ENCODE measurements around the gene NFIX. TPM values are rescaled to one million over a fixed set of nuclear protein-coding genes. Genes with fewer than 3 reads are reported as not detected.
A peak's percentile ranks its signal among the peaks of the same experiment; 100 is the strongest.

Gene NFIX
- total and polyA plus RNA-seq, 7 experiments from 2014 or later = 0.41 to 7.7 (median 5.9) TPM

GRCh38 chr19:13019332-13019731 is 24.1 kb downstream of the NFIX start:
- no peak overlapping the region for H3K4me3 Mint-ChIP-seq
- Histone ChIP-seq H3K9me3 (ENCODE audit: control insufficient read depth in 2 of 3, low read length in 3 of 3) (no peaks in the 10 kb centered on the region), H3K27ac (ENCODE audit: low read depth, low read length) (no peak overlapping the region), H3K4me1 (ENCODE audit: control insufficient read depth in 2 of 2, insufficient read depth in 2 of 2, low read length in 2 of 2) (peaks cover 4 to 7% of the 10 kb centered on the region in 2 donors), H3K27me3 (ENCODE audit: control insufficient read depth in 2 of 2, insufficient read depth in 2 of 2, low read length in 2 of 2) (peaks cover 0 to 10% of the 10 kb centered on the region in 2 donors), H3K36me3 (ENCODE audit: control insufficient read depth in 2 of 3, insufficient read depth in 3 of 3, low read length in 3 of 3) (no peaks in the 10 kb centered on the region), H3K4me3 (ENCODE audit: low read length) (no peak overlapping the region)
- ChIA-PET CTCF (interaction anchor here (0.7 kb wide), 1 partner anchor 701 kb away, joined by 3 read pairs; no protein-coding TSS in a partner anchor), POLR2A (no interaction called here)
- no peak for ATAC-seq
- H3K4me1 Mint-ChIP-seq = peaks cover 5 to 30% (median 17%) of the 10 kb centered on the region in 7 donors
- no peak for DNase-seq
- intact Hi-C loops (cut with micrococcal nuclease) = no loop called here
- peaks cover 0 to 1% (median 0%) of the 10 kb centered on the region in 11 donors for H3K9me3 Mint-ChIP-seq
- H3K36me3 Mint-ChIP-seq = peaks cover 0 to 9% (median 2%) of the 10 kb centered on the region in 5 donors
- peaks cover 22 to 73% (median 39%) of the 10 kb centered on the region in 5 donors for H3K27me3 Mint-ChIP-seq
- H3K27ac Mint-ChIP-seq = peak overlapping the region in 1 of 9 donors; percentile 69

DNA sequence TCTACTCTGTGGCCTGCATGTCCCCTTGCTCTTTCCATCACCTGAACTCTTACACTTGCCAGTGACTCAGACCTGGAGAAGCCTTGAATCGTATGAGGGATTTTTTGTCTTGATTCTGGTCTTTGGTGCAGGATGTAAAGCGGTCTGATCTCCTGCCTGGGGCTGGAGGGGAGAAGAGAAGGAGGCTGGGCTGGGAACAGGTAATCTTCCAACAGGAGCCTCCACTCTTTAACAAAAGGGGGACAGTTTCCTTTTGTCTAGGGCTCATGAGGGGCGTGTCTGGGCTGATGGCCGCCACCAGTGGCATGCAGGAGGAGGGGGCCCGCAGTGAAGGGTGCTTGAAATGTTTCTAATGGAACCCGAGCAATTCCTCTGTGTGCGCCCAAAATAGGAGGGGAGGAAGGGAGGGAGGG is 24.7 kb downstream of the NFIX start:
- Histone ChIP-seq H3K4me1 (ENCODE audit: control insufficient read depth in 2 of 2, insufficient read depth in 2 of 2, low read length in 2 of 2) (peaks cover 4 to 11% of the 10 kb centered on the region in 2 donors), H3K36me3 (ENCODE audit: control insufficient read depth in 2 of 3, insufficient read depth in 3 of 3, low read length in 3 of 3) (no peaks in the 10 kb centered on the region), H3K4me3 (ENCODE audit: low read length) (no peak overlapping the region), H3K9me3 (ENCODE audit: control insufficient read depth in 2 of 3, low read length in 3 of 3) (no peaks in the 10 kb centered on the region), H3K27ac (ENCODE audit: low read depth, low read length) (no peak overlapping the region), H3K27me3 (ENCODE audit: control insufficient read depth in 2 of 2, insufficient read depth in 2 of 2, low read length in 2 of 2) (peaks cover 3 to 5% of the 10 kb centered on the region in 2 donors)
- ChIA-PET CTCF (interaction anchor here (0.7 kb wide), 1 partner anchor 701 kb away, joined by 3 read pairs; no protein-coding TSS in a partner anchor), POLR2A (no interaction called here)
- H3K4me1 Mint-ChIP-seq = peaks cover 6 to 30% (median 20%) of the 10 kb centered on the region in 7 donors
- ATAC-seq (no peak), DNase-seq (no peak)
- peaks cover 22 to 72% (median 39%) of the 10 kb centered on the region in 5 donors for H3K27me3 Mint-ChIP-seq
- no peak overlapping the region for H3K27ac Mint-ChIP-seq
- intact Hi-C loops (cut with micrococcal nuclease) = no loop called here
- no peak overlapping the region for H3K4me3 Mint-ChIP-seq
- peaks cover 0 to 12% (median 5%) of the 10 kb centered on the region in 5 donors for H3K36me3 Mint-ChIP-seq
- peaks cover 0 to 1% (median 0%) of the 10 kb centered on the region in 11 donors for H3K9me3 Mint-ChIP-seq

GRCh38 chr19:13022111-13022858 is 27.0 kb downstream of the NFIX start:
- Mint-ChIP-seq H3K4me3 (peak overlapping the region in 8 of 10 donors; percentile 10 to 77 (median 51)), H3K9me3 (peaks cover 0 to 1% (median 0%) of the 10 kb centered on the region in 11 donors), H3K27me3 (peaks cover 31 to 69% (median 44%) of the 10 kb centered on the region in 5 donors), H3K27ac (peak overlapping the region in 1 of 9 donors; percentile 55), H3K4me1 (peaks cover 6 to 35% (median 22%) of the 10 kb centered on the region in 7 donors), H3K36me3 (peaks cover 0 to 27% (median 20%) of the 10 kb centered on the region in 5 donors)
- no peak overlapping the region for H3K4me3 ChIP-seq (ENCODE audit: low read length)
- H3K27me3 ChIP-seq (ENCODE audit: control insufficient read depth in 2 of 2, insufficient read depth in 2 of 2, low read length in 2 of 2) = peaks cover 3 to 5% of the 10 kb centered on the region in 2 donors
- CTCF ChIA-PET = no interaction called here
- no peak overlapping the region for H3K27ac ChIP-seq (ENCODE audit: low read depth, low read length)
- no peaks in the 10 kb centered on the region for H3K9me3 ChIP-seq (ENCODE audit: control insufficient read depth in 2 of 3, low read length in 3 of 3)
- peaks cover 4 to 11% of the 10 kb centered on the region in 2 donors for H3K4me1 ChIP-seq (ENCODE audit: control insufficient read depth in 2 of 2, insufficient read depth in 2 of 2, low read length in 2 of 2)
- intact Hi-C loops (cut with micrococcal nuclease) = no loop called here
- ATAC-seq (no peak), DNase-seq (no peak)
- no peaks in the 10 kb centered on the region for H3K36me3 ChIP-seq (ENCODE audit: control insufficient read depth in 2 of 3, insufficient read depth in 3 of 3, low read length in 3 of 3)
- POLR2A ChIA-PET = no interaction called here

- DNase-seq (no peak), ATAC-seq (no peak)
- H3K4me3 Mint-ChIP-seq = peak overlapping the region; percentile 38 to 87 (median 68)
- H3K4me1 Mint-ChIP-seq = peaks cover 6 to 35% (median 22%) of the 10 kb centered on the region in 7 donors
- ChIA-PET POLR2A (no interaction called here), CTCF (interaction anchor here (1.2 kb wide), 1 partner anchor 38 kb away, joined by 3 read pairs; no protein-coding TSS in a partner anchor)
- H3K36me3 Mint-ChIP-seq = peaks cover 0 to 22% (median 20%) of the 10 kb centered on the region in 5 donors
- peaks cover 3 to 5% of the 10 kb centered on the region in 2 donors for H3K27me3 ChIP-seq (ENCODE audit: control insufficient read depth in 2 of 2, insufficient read depth in 2 of 2, low read length in 2 of 2)
- peaks cover 4 to 11% of the 10 kb centered on the region in 2 donors for H3K4me1 ChIP-seq (ENCODE audit: control insufficient read depth in 2 of 2, insufficient read depth in 2 of 2, low read length in 2 of 2)
- H3K27ac ChIP-seq (ENCODE audit: low read depth, low read length) = no peak overlapping the region
- H3K4me3 ChIP-seq (ENCODE audit: low read length) = peak overlapping the region; percentile 41
- H3K9me3 Mint-ChIP-seq = peaks cover 0 to 1% (median 0%) of the 10 kb centered on the region in 11 donors
- H3K36me3 ChIP-seq (ENCODE audit: control insufficient read depth in 2 of 3, insufficient read depth in 3 of 3, low read length in 3 of 3) = no peaks in the 10 kb centered on the region
- intact Hi-C loops (cut with micrococcal nuclease) = no loop called here
- peak overlapping the region in 2 of 9 donors; percentile 48 to 60 for H3K27ac Mint-ChIP-seq
- H3K9me3 ChIP-seq (ENCODE audit: control insufficient read depth in 2 of 3, low read length in 3 of 3) = no peaks in the 10 kb centered on the region
- H3K27me3 Mint-ChIP-seq = peaks cover 27 to 63% (median 41%) of the 10 kb centered on the region in 5 donors
These were observed 27.8 kb downstream of the NFIX start for GRCh38 chr19:13022859-13023636.

GRCh38 chr19:13023656-13024055 is 28.4 kb downstream of the NFIX start:
- Histone ChIP-seq H3K4me1 (ENCODE audit: control insufficient read depth in 2 of 2, insufficient read depth in 2 of 2, low read length in 2 of 2) (peaks cover 4 to 11% of the 10 kb centered on the region in 2 donors), H3K9me3 (ENCODE audit: control insufficient read depth in 2 of 3, low read length in 3 of 3) (no peaks in the 10 kb centered on the region), H3K27ac (ENCODE audit: low read depth, low read length) (no peak overlapping the region), H3K36me3 (ENCODE audit: control insufficient read depth in 2 of 3, insufficient read depth in 3 of 3, low read length in 3 of 3) (no peaks in the 10 kb centered on the region), H3K27me3 (ENCODE audit: control insufficient read depth in 2 of 2, insufficient read depth in 2 of 2, low read length in 2 of 2) (peaks cover 3 to 5% of the 10 kb centered on the region in 2 donors), H3K4me3 (ENCODE audit: low read length) (no peak overlapping the region)
- H3K4me1 Mint-ChIP-seq = peaks cover 6 to 35% (median 22%) of the 10 kb centered on the region in 7 donors
- POLR2A ChIA-PET = no interaction called here
- ATAC-seq (no peak), DNase-seq (no peak)
- intact Hi-C loops (cut with micrococcal nuclease) = no loop called here
- no peak overlapping the region for H3K27ac Mint-ChIP-seq
- H3K4me3 Mint-ChIP-seq = peak overlapping the region; percentile 38 to 87 (median 68)
- peaks cover 0 to 1% (median 0%) of the 10 kb centered on the region in 11 donors for H3K9me3 Mint-ChIP-seq
- H3K27me3 Mint-ChIP-seq = peaks cover 27 to 63% (median 41%) of the 10 kb centered on the region in 5 donors
- CTCF ChIA-PET = interaction anchor here (1.2 kb wide), 1 partner anchor 37 kb away, joined by 3 read pairs; no protein-coding TSS in a partner anchor
- H3K36me3 Mint-ChIP-seq = peaks cover 0 to 22% (median 20%) of the 10 kb centered on the region in 5 donors

All from naive thymus-derived CD4-positive, alpha-beta T cell (primary cell).